HepG2 (cell line): ENCODE results near the gene TSPAN17. TPM values are rescaled to one million over a fixed set of nuclear protein-coding genes. Genes with fewer than 3 reads are reported as not detected.

Source experiments
- ATAC-seq: fragments of 200-7000 bp; cut with Tn5 transposase; 3 replicates; pipeline ENCODE4 v1.9.1; 2020; ENCODE audit warnings: mild to moderate bottlenecking, moderate library complexity
- BruUV-seq: library from RNA; stranded (reverse); fragments of 400-500 nt; replicated peaks from 2 replicates; lab custom pipeline; 2021; lab: Mats Ljungman, UMichigan
- CTCF ChIA-PET: fragments of 300-600 bp; formaldehyde crosslinking; extraction: SDS; loops from one replicate; lab custom pipeline; 2021; ENCODE audit warnings: low total read pairs, inconsistent platforms, low intra/inter-chr PET ratio; lab: Yijun Ruan, JAX
- POLR2A ChIA-PET: fragments of 350-600 bp; sonication (Branson Sonifier 250); formaldehyde crosslinking; loops from one replicate; lab custom pipeline; 2020; ENCODE audit warnings: antibody characterized with exemption, inconsistent platforms; lab: Yijun Ruan, JAX
- DNase-seq: peaks from one replicate; pipeline ENCODE4 v3.0.0-alpha.2; 2015; ENCODE audit warnings: low spot score
- FAIRE-seq: peaks from 3 replicates; lab custom pipeline; 2011; peaks lifted over from hg19 to GRCh38; lab: Jason Lieb, UNC
- H2AFZ ChIP-seq: one replicate; pipeline ENCODE4 v1.6.1; 2011; ENCODE audit warnings: low read length, inconsistent platforms
- H3K27ac ChIP-seq: fragments of 300-600 bp; 3 replicates; pipeline ENCODE4 v1.8.0; 2011; ENCODE audit warnings: mixed run types, mild to moderate bottlenecking, mixed read lengths, low read length, inconsistent platforms; ENCODE audit not compliant: insufficient read depth; ENCODE audit errors: extremely low read length
- H3K27me3 ChIP-seq, 2 experiments: fragments of 200-600 bp in 1 of 2; 2 replicates in 1 of 2; 3 replicates in 1 of 2; pipeline versions ENCODE4 v1.6.0 to v1.8.0; 2011; ENCODE audit warnings: low read length in 2 of 2, mild to moderate bottlenecking in 2 of 2, moderate library complexity in 2 of 2, inconsistent platforms in 1 of 2; ENCODE audit not compliant: insufficient read depth in 2 of 2, control insufficient read depth in 1 of 2
- H3K36me3 ChIP-seq, 2 experiments: fragments of 200-600 bp in 1 of 2; replicated peaks in 1 of 2; 2 replicates in 1 of 2; 3 replicates in 1 of 2; pipeline versions ENCODE4 v1.5.1 to v1.8.0; 2011; ENCODE audit warnings: low read length in 2 of 2, inconsistent platforms in 1 of 2; ENCODE audit not compliant: insufficient read depth in 2 of 2, control insufficient read depth in 1 of 2
- H3K4me1 ChIP-seq: 2 replicates; pipeline ENCODE4 v1.5.1; 2012; ENCODE audit warnings: low read length, inconsistent platforms; ENCODE audit not compliant: insufficient read depth
- H3K4me2 ChIP-seq: 2 replicates; pipeline ENCODE4 v1.6.0; 2011; ENCODE audit warnings: low read depth, low read length, inconsistent platforms
- H3K4me3 ChIP-seq, 3 experiments: fragments of 200-600 bp in 1 of 3; sonication (generic), shearing (Covaris generic) in 1 of 3; replicated peaks in 1 of 3; 2 replicates each; pipeline ENCODE4 v1.5.1; 2011 to 2016; ENCODE audit warnings: low read length in 3 of 3, inconsistent platforms in 2 of 3, low read depth in 2 of 3, mild to moderate bottlenecking in 2 of 3, control low read depth in 1 of 3, mixed read lengths in 1 of 3; ENCODE audit not compliant: insufficient read depth in 1 of 3
- H3K79me2 ChIP-seq: one replicate; pipeline ENCODE4 v1.6.1; 2011; ENCODE audit warnings: low read length, inconsistent platforms; ENCODE audit not compliant: insufficient read depth
- H3K9ac ChIP-seq: 2 replicates; pipeline ENCODE4 v1.6.0; 2011; ENCODE audit warnings: mild to moderate bottlenecking, low read depth, low read length, inconsistent platforms; ENCODE audit not compliant: insufficient read depth
- H3K9me3 ChIP-seq: 2 replicates; pipeline ENCODE4 v1.5.1; 2012; ENCODE audit warnings: mild to moderate bottlenecking, low read length
- H4K20me1 ChIP-seq: 2 replicates; pipeline ENCODE4 v1.6.0; 2011; ENCODE audit warnings: inconsistent platforms, mild to moderate bottlenecking, low read length, moderate library complexity; ENCODE audit not compliant: insufficient read depth
- ATF5 ChIP-seq: sonication (generic); formaldehyde crosslinking; IDR thresholded peaks from 2 replicates; pipeline ENCODE4 v1.4.0; 2020; ENCODE audit warnings: mild to moderate bottlenecking, low read depth, missing genetic modification reagents
- BRD4 ChIP-seq: sonication (generic); formaldehyde crosslinking; IDR thresholded peaks from 2 replicates; pipeline ENCODE4 v1.4.0; 2020; ENCODE audit warnings: missing genetic modification reagents
- HNRNPL ChIP-seq: fragments of 200-400 bp; formaldehyde crosslinking; IDR thresholded peaks from 2 replicates; pipeline ENCODE4 v1.6.1; 2017; ENCODE audit warnings: mild to moderate bottlenecking, low read depth, low read length
- IKZF1 ChIP-seq: fragments of 450-650 bp; IDR thresholded peaks from 2 replicates; pipeline ENCODE4 v1.7.1; 2016
- MBD4 ChIP-seq: IDR thresholded peaks from 2 replicates; pipeline ENCODE4 v1.6.1; 2012; ENCODE audit warnings: low read length, inconsistent platforms, borderline replicate concordance
- MLLT10 ChIP-seq: sonication (generic); formaldehyde crosslinking; IDR thresholded peaks from 2 replicates; pipeline ENCODE4 v1.4.0; 2020; ENCODE audit warnings: missing genetic modification reagents
- NCOA5 ChIP-seq: sonication (generic); formaldehyde crosslinking; IDR thresholded peaks from 2 replicates; pipeline ENCODE4 v1.4.0; 2020; ENCODE audit warnings: missing genetic modification reagents
- NFE2L2 ChIP-seq: fragments of 150-350 bp; IDR thresholded peaks from 2 replicates; pipeline ENCODE4 v1.6.1; 2014; ENCODE audit warnings: low read length
- PCBP1 ChIP-seq: fragments of 200-400 bp; formaldehyde crosslinking; IDR thresholded peaks from 2 replicates; pipeline ENCODE4 v1.6.1; 2017; ENCODE audit warnings: mild to moderate bottlenecking, low read depth, low read length, borderline replicate concordance
- PITX1 ChIP-seq: sonication (generic); formaldehyde crosslinking; IDR thresholded peaks from 2 replicates; pipeline ENCODE4 v1.5.1; 2020; ENCODE audit warnings: mild to moderate bottlenecking, missing genetic modification reagents
- REXO4 ChIP-seq: sonication (generic); formaldehyde crosslinking; IDR thresholded peaks from 2 replicates; pipeline ENCODE4 v1.8.0; 2022; ENCODE audit warnings: missing genetic modification reagents, mild to moderate bottlenecking, borderline replicate concordance
- SPEN ChIP-seq: sonication (generic); formaldehyde crosslinking; IDR thresholded peaks from 2 replicates; pipeline ENCODE4 v1.5.1; 2020; ENCODE audit warnings: low read depth, mild to moderate bottlenecking, missing genetic modification reagents
- TEAD2 ChIP-seq: sonication (generic); formaldehyde crosslinking; IDR thresholded peaks from 2 replicates; pipeline ENCODE4 v1.9.0; 2021; ENCODE audit warnings: missing genetic modification reagents
- TOPORS ChIP-seq: sonication (generic); formaldehyde crosslinking; IDR thresholded peaks from 2 replicates; pipeline ENCODE4 v1.8.0; 2023; ENCODE audit warnings: mild to moderate bottlenecking, missing genetic modification reagents
- ZBTB3 ChIP-seq: sonication (generic); formaldehyde crosslinking; IDR thresholded peaks from 2 replicates; pipeline ENCODE4 v1.4.0; 2020; ENCODE audit warnings: low read depth, mild to moderate bottlenecking, moderate library complexity, missing genetic modification reagents, borderline replicate concordance
- ZBTB46 ChIP-seq: sonication (generic); formaldehyde crosslinking; IDR thresholded peaks from 2 replicates; pipeline ENCODE4 v1.4.0; 2020; ENCODE audit warnings: mild to moderate bottlenecking, missing genetic modification reagents, borderline replicate concordance
- ZNF101 ChIP-seq: sonication (generic); formaldehyde crosslinking; IDR thresholded peaks from 2 replicates; pipeline ENCODE4 v1.4.0; 2020; ENCODE audit warnings: mild to moderate bottlenecking, low read depth, missing genetic modification reagents, borderline replicate concordance
- ZNF282 ChIP-seq: fragments of 450-650 bp; IDR thresholded peaks from 2 replicates; pipeline ENCODE4 v1.6.1; 2018; ENCODE audit not compliant: partially characterized antibody
- ZNF367 ChIP-seq: sonication (generic); formaldehyde crosslinking; IDR thresholded peaks from 2 replicates; pipeline ENCODE4 v1.4.0; 2020; ENCODE audit warnings: missing genetic modification reagents, borderline replicate concordance
- ZNF530 ChIP-seq: sonication (generic); formaldehyde crosslinking; IDR thresholded peaks from 2 replicates; pipeline ENCODE4 v1.5.0; 2020; ENCODE audit warnings: low read depth, mild to moderate bottlenecking, missing genetic modification reagents
- ZNF572 ChIP-seq: sonication (generic); formaldehyde crosslinking; IDR thresholded peaks from 2 replicates; pipeline ENCODE4 v1.5.1; 2020; ENCODE audit warnings: mild to moderate bottlenecking, missing genetic modification reagents
- ZNF580 ChIP-seq: IDR thresholded peaks from 2 replicates; pipeline ENCODE4 v1.6.1; 2016; ENCODE audit warnings: low read depth, borderline replicate concordance
- ZNF703 ChIP-seq: sonication (generic); formaldehyde crosslinking; IDR thresholded peaks from 2 replicates; pipeline ENCODE4 v1.5.1; 2020; ENCODE audit warnings: missing genetic modification reagents, mild to moderate bottlenecking, moderate library complexity, borderline replicate concordance
- WGBS: methylation state at CpG from one replicate; pipeline ENCODE4 v1.1.6; 2017; ENCODE audit warnings: low lambda C conversion rate; 5-methylcytosine and 5-hydroxymethylcytosine counted together
- in situ Hi-C: cut with HindIII; loops from 2 replicates; pipeline ENCODE4 v1.10.0; 2017; ENCODE audit warnings: low pct_unique_long_range_greater_than_20kb; ENCODE audit not compliant: extremely low pct_ligation_motif_present
- intact Hi-C: fragments of 100-400 bp; cut with micrococcal nuclease; formaldehyde crosslinking; loops from one replicate; pipeline ENCODE4 v1.10.0; 2022; ENCODE audit not compliant: unreplicated experiment
- polyA plus RNA-seq, 8 experiments: library from polyadenylated mRNA; depleted of rRNA in 3 of 8; stranded (reverse) in 7 of 8; unstranded in 1 of 8; fragments of >200 nt; fragmentation: Illumina TruSeq in 4 of 8; extraction: Trizol in 4 of 8; gene quantifications; 2 replicates each; pipeline versions ENCODE4 v1.2.1 to v1.2.3, GENCODE V29; 2011 to 2016; ENCODE audit warnings: low read depth in 4 of 8, missing spikeins in 1 of 8, mixed read lengths in 1 of 8; ENCODE audit not compliant: insufficient read depth in 1 of 8
- total RNA-seq, 5 experiments: library from RNA; depleted of rRNA; stranded (reverse); fragments of >200 nt; fragmentation: Illumina TruSeq; extraction: Trizol; gene quantifications; 2 replicates each; pipeline ENCODE4 v1.2.3, GENCODE V29; 2016; ENCODE audit warnings: low read depth in 1 of 5

Gene TSPAN17
- total and polyA plus RNA-seq, 2 of the 13 experiments (the other 11 are each of a cell fraction or from before 2014, with no cell fraction given), result 11.5 to 15.0 TPM

GRCh38 chr5:176646707-176647029 is 616 bp upstream of the TSPAN17 start (continued):
- TF ChIP-seq ZBTB46, result no peak
- no peak for TF ChIP-seq MLLT10
- no peak for TF ChIP-seq BRD4 (CRISPR knock-in tag)
- no peak for TF ChIP-seq TOPORS (CRISPR knock-in tag)
- TF ChIP-seq PITX1, result no peak
- TF ChIP-seq NFE2L2, result no peak
- no peak for TF ChIP-seq PCBP1

- CTCF ChIA-PET, result no interaction called here
- Histone ChIP-seq H3K4me1 (peaks cover 21% of the 10 kb centered on the region), H4K20me1 (no peaks in the 10 kb centered on the region), H2AFZ (no peak overlapping the region), H3K27me3 (peaks cover 7 to 20% of the 10 kb centered on the region in 2 experiments; a peak in 4 of 5 replicates), H3K4me2 (peak overlapping the region; percentile 88), H3K9ac (peak overlapping the region; percentile 73), H3K9me3 (no peaks in the 10 kb centered on the region), H3K36me3 (no peaks in the 10 kb centered on the region), H3K4me3 (peak overlapping the region; percentile 68 to 82 (median 79)), H3K27ac (no peak overlapping the region), H3K79me2 (no peaks in the 10 kb centered on the region)
- no peak for DNase-seq
- no peak for FAIRE-seq
- POLR2A ChIA-PET, result interaction anchor here (0.5 to 1.6 kb wide), 3 partner anchors 11 to 219 kb away, joined by 3 to 5 read pairs (median 4); partner anchors contain the start of gene RNF44
- BruUV-seq, result TSS peak; percentile 67
- no CpG with 5 or more reads among the region's 20 CpGs for WGBS
- intact Hi-C loops, result no loop called here
- in situ Hi-C loops, result no loop called here
- peak; percentile 16 for ATAC-seq
- TF ChIP-seq ZNF530 (CRISPR knock-in tag) (no peak), HNRNPL (0 out of 2 replicates have a peak, but pooled peaks have one; percentile 31), MBD4 (no peak), ZNF367 (CRISPR knock-in tag) (no peak), NCOA5 (CRISPR knock-in tag) (no peak), ZNF580 (no peak), ZNF282 (no peak), ATF5 (CRISPR knock-in tag) (no peak), REXO4 (CRISPR knock-in tag) (0 out of 2 replicates have a peak, but pooled peaks have one; percentile 22), ZNF572 (CRISPR knock-in tag) (0 out of 2 replicates have a peak, but pooled peaks have one; percentile 44), SPEN (peak; percentile 7; the same call in 1 of the 2 replicates), TEAD2 (CRISPR knock-in tag) (no peak), IKZF1 (no peak), ZBTB3 (CRISPR knock-in tag) (no peak), ZNF703 (CRISPR knock-in tag) (no peak), ZNF101 (CRISPR knock-in tag) (no peak)
Measured at GRCh38 chr5:176647843-176648473, 674 bp downstream of the TSPAN17 start.
